ENCODE data around the gene SOX6.

DNA sequence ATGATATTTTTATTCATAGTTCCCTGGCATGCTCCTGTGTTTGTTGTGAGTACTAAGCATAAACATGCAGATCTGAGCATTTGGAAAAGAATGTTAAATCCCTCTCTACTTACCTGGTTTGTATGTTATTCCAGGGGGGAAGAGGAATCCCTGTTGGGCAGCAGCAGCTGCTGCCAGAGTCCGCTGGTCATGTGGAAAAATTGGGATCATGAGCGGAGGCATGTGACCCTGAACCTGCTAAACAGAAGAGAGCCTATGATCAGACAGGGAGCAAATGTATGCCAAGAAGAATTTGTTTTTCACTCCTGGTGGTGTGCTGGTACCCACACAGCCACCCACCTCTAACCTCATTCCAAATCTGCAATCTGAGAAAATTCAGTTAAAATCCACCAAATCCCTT lies 244.7 kb downstream of the SOX6 start:
- TF ChIP-seq, protein P1, sequence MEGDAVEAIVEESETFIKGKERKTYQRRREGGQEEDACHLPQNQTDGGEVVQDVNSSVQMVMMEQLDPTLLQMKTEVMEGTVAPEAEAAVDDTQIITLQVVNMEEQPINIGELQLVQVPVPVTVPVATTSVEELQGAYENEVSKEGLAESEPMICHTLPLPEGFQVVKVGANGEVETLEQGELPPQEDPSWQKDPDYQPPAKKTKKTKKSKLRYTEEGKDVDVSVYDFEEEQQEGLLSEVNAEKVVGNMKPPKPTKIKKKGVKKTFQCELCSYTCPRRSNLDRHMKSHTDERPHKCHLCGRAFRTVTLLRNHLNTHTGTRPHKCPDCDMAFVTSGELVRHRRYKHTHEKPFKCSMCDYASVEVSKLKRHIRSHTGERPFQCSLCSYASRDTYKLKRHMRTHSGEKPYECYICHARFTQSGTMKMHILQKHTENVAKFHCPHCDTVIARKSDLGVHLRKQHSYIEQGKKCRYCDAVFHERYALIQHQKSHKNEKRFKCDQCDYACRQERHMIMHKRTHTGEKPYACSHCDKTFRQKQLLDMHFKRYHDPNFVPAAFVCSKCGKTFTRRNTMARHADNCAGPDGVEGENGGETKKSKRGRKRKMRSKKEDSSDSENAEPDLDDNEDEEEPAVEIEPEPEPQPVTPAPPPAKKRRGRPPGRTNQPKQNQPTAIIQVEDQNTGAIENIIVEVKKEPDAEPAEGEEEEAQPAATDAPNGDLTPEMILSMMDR (IDR thresholded peaks at IDR 0.05): no peak
- TF ChIP-seq CHD2 (IDR thresholded peaks at IDR 0.05; ENCODE audit: low read length, partially characterized antibody) (no peak), YY1 (IDR thresholded peaks at IDR 0.05; ENCODE audit: low read depth) (no peak), ELF1 (IDR thresholded peaks at IDR 0.05) (no peak), RCOR1 (IDR thresholded peaks at IDR 0.05; ENCODE audit: low read length) (no peak), TEAD4 (IDR thresholded peaks at IDR 0.05; ENCODE audit: borderline replicate concordance, insufficient read depth) (no peak), ZBTB33 (IDR thresholded peaks at IDR 0.05; ENCODE audit: borderline replicate concordance, low read depth) (no peak), SMC3 (IDR thresholded peaks at IDR 0.05; ENCODE audit: low read depth, low read length) (no peak)
- TF ChIP-seq, protein P2, sequence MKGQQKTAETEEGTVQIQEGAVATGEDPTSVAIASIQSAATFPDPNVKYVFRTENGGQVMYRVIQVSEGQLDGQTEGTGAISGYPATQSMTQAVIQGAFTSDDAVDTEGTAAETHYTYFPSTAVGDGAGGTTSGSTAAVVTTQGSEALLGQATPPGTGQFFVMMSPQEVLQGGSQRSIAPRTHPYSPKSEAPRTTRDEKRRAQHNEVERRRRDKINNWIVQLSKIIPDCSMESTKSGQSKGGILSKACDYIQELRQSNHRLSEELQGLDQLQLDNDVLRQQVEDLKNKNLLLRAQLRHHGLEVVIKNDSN (IDR thresholded peaks at IDR 0.05; ENCODE audit: borderline replicate concordance, low read depth): no peak

Data from SK-N-SH (cell line).